H1 (cell line): Measurements from ENCODE around the gene LGALSL. TPM values are rescaled to one million over a fixed set of nuclear protein-coding genes. Genes with fewer than 3 reads are reported as not detected.
A peak's percentile ranks its signal among the peaks of the same experiment; 100 is the strongest.

ENCODE experiments used
- CTCF ChIA-PET: fragments of 300-600 bp; sonication (Branson Sonifier 250); formaldehyde crosslinking; loops from one replicate; lab custom pipeline; 2021; ENCODE audit not compliant: partially characterized antibody; lab: Charles Lee
- POLR2A ChIA-PET: fragments of 300-600 bp; sonication (Branson Sonifier 250); formaldehyde crosslinking; loops from one replicate; lab custom pipeline; 2021; ENCODE audit warnings: inconsistent platforms; ENCODE audit not compliant: partially characterized antibody; lab: Charles Lee
- DNase-seq, 2 experiments: peaks; one replicate each; pipeline versions ENCODE4 v3.0.0 to v3.0.0-alpha.2; 2010 to 2022; ENCODE audit warnings: low spot score in 2 of 2, low read depth in 1 of 2, mixed read lengths in 1 of 2
- FAIRE-seq: peaks from 2 replicates; lab custom pipeline; 2011; peaks lifted over from hg19 to GRCh38; lab: Jason Lieb, UNC
- H2AFZ ChIP-seq: 2 replicates; pipeline ENCODE4 v1.8.1; 2012; ENCODE audit warnings: low read length, inconsistent platforms
- H2AK5ac ChIP-seq: 2 replicates; pipeline ENCODE4 v1.6.1; 2013; ENCODE audit warnings: low read depth, low read length
- H2BK120ac ChIP-seq: replicated peaks from 2 replicates; pipeline ENCODE3; 2013; ENCODE audit warnings: low read depth, low read length, inconsistent platforms
- H2BK12ac ChIP-seq: 2 replicates; pipeline ENCODE4 v1.6.1; 2013; ENCODE audit warnings: low read depth, low read length
- H2BK15ac ChIP-seq: 2 replicates; pipeline ENCODE4 v1.6.1; 2013; ENCODE audit warnings: low read length
- H2BK20ac ChIP-seq: 2 replicates; pipeline ENCODE4 v1.6.1; 2013; ENCODE audit warnings: low read length
- H2BK5ac ChIP-seq: 2 replicates; pipeline ENCODE4 v1.6.1; 2013; ENCODE audit warnings: low read depth, low read length
- H3K14ac ChIP-seq: 2 replicates; pipeline ENCODE4 v1.6.1; 2013; ENCODE audit warnings: inconsistent platforms; ENCODE audit not compliant: insufficient read length
- H3K18ac ChIP-seq: 2 replicates; pipeline ENCODE4 v1.6.1; 2013; ENCODE audit warnings: low read length; ENCODE audit errors: extremely low read depth
- H3K23ac ChIP-seq: 2 replicates; pipeline ENCODE4 v1.6.1; 2013; ENCODE audit warnings: inconsistent platforms; ENCODE audit not compliant: insufficient read length
- H3K23me2 ChIP-seq: 2 replicates; pipeline ENCODE4 v1.6.1; 2013; ENCODE audit warnings: low read depth, low read length
- H3K27ac ChIP-seq: 2 replicates; pipeline ENCODE4 v1.6.1; 2011; ENCODE audit warnings: low read depth, low read length, inconsistent platforms
- H3K27me3 ChIP-seq, 4 experiments: replicated peaks in 1 of 4; 1 replicate in 1 of 4; 2 replicates in 3 of 4; pipeline versions ENCODE4 v1.6.1 to v1.8.1; 2011 to 2013; ENCODE audit warnings: low read length in 3 of 4, mild to moderate bottlenecking in 3 of 4, inconsistent platforms in 2 of 4, mixed read lengths in 2 of 4, moderate library complexity in 1 of 4; ENCODE audit not compliant: control insufficient read depth in 3 of 4, insufficient read depth in 3 of 4; ENCODE audit errors: extremely low read depth in 1 of 4
- H3K36me3 ChIP-seq, 4 experiments: 2 replicates each; pipeline versions ENCODE4 v1.6.1 to v1.8.1; 2011 to 2013; ENCODE audit warnings: mild to moderate bottlenecking in 4 of 4, low read length in 3 of 4, moderate library complexity in 2 of 4, control low read depth in 1 of 4, inconsistent platforms in 1 of 4; ENCODE audit not compliant: insufficient read depth in 4 of 4, control insufficient read depth in 2 of 4
- H3K4ac ChIP-seq: replicated peaks from 2 replicates; pipeline ENCODE3; 2013; ENCODE audit warnings: low read length, low read depth, mixed read lengths, inconsistent platforms; ENCODE audit not compliant: insufficient read length
- H3K4me1 ChIP-seq, 4 experiments: replicated peaks in 1 of 4; 1 replicate in 1 of 4; 2 replicates in 3 of 4; pipeline versions ENCODE4 v1.6.1 to v1.8.1; 2011 to 2013; ENCODE audit warnings: low read length in 3 of 4, inconsistent platforms in 2 of 4, mixed read lengths in 1 of 4; ENCODE audit not compliant: insufficient read depth in 4 of 4, control insufficient read depth in 3 of 4
- H3K4me2 ChIP-seq, 2 experiments: 2 replicates each; pipeline versions ENCODE4 v1.6.1 to v1.8.1; 2011 to 2013; ENCODE audit warnings: low read depth in 2 of 2, low read length in 2 of 2, control low read depth in 1 of 2, inconsistent platforms in 1 of 2, mild to moderate bottlenecking in 1 of 2; ENCODE audit not compliant: insufficient read depth in 1 of 2
- H3K4me3 ChIP-seq, 4 experiments: fragments of 200-600, 300-600 bp in 1 of 4; sonication (generic), shearing (Covaris generic), sonication (Bioruptor Twin) in 1 of 4; 2 replicates each; pipeline versions ENCODE4 v1.5.1 to v1.8.1; 2011 to 2016; ENCODE audit warnings: low read length in 4 of 4, low read depth in 3 of 4, control low read depth in 2 of 4, inconsistent platforms in 2 of 4, mild to moderate bottlenecking in 2 of 4, mixed read lengths in 1 of 4, moderate library complexity in 1 of 4; ENCODE audit not compliant: insufficient read depth in 2 of 4; ENCODE audit errors: extremely low read depth in 1 of 4
- H3K56ac ChIP-seq: replicated peaks from 2 replicates; pipeline ENCODE3; 2013; ENCODE audit warnings: low read depth, mild to moderate bottlenecking, mixed read lengths, low read length, inconsistent platforms; ENCODE audit not compliant: insufficient read length
- H3K79me1 ChIP-seq: 2 replicates; pipeline ENCODE4 v1.6.1; 2013; ENCODE audit warnings: low read depth, low read length, control low read depth
- H3K79me2 ChIP-seq, 2 experiments: 2 replicates each; pipeline versions ENCODE4 v1.6.1 to v1.8.1; 2012 to 2013; ENCODE audit warnings: low read length in 2 of 2, mild to moderate bottlenecking in 2 of 2, inconsistent platforms in 1 of 2; ENCODE audit not compliant: insufficient read depth in 2 of 2, control insufficient read depth in 1 of 2
- H3K9ac ChIP-seq, 4 experiments: replicated peaks in 1 of 4; 1 replicate in 1 of 4; 2 replicates in 3 of 4; pipeline versions ENCODE4 v1.6.1 to v1.8.1; 2011 to 2013; ENCODE audit warnings: low read depth in 3 of 4, low read length in 3 of 4, control low read depth in 2 of 4, mild to moderate bottlenecking in 2 of 4, moderate library complexity in 2 of 4, inconsistent platforms in 1 of 4; ENCODE audit errors: extremely low read depth in 1 of 4
- H3K9me3 ChIP-seq, 2 experiments: 2 replicates each; pipeline versions ENCODE4 v1.6.1 to v1.8.1; 2012 to 2013; ENCODE audit warnings: mild to moderate bottlenecking in 2 of 2, moderate library complexity in 2 of 2, control low read depth in 1 of 2, inconsistent platforms in 1 of 2, low read depth in 1 of 2, low read length in 1 of 2, mixed read lengths in 1 of 2; ENCODE audit not compliant: insufficient read depth in 2 of 2
- H4K20me1 ChIP-seq, 2 experiments: replicated peaks in 1 of 2; 2 replicates each; pipeline versions ENCODE3 to v1.8.1; 2011 to 2013; ENCODE audit warnings: inconsistent platforms in 2 of 2, low read length in 2 of 2, mild to moderate bottlenecking in 1 of 2; ENCODE audit not compliant: insufficient read depth in 2 of 2, control insufficient read depth in 1 of 2
- H4K5ac ChIP-seq: 2 replicates; pipeline ENCODE4 v1.6.1; 2013; ENCODE audit warnings: low read length, low read depth, mixed read lengths, inconsistent platforms; ENCODE audit not compliant: insufficient read length
- H4K8ac ChIP-seq: 2 replicates; pipeline ENCODE4 v1.8.0; 2013; ENCODE audit warnings: mild to moderate bottlenecking, moderate library complexity, low read length, inconsistent platforms; ENCODE audit not compliant: insufficient read depth; ENCODE audit errors: extremely low read depth
- H4K91ac ChIP-seq: replicated peaks from 2 replicates; pipeline ENCODE3; 2013; ENCODE audit warnings: low read length, mixed read lengths, inconsistent platforms; ENCODE audit not compliant: insufficient read length
- CBX5 ChIP-seq: fragments of 300-800, 300-1000 bp; sonication (generic); IDR thresholded peaks from 2 replicates; pipeline ENCODE4 v1.7.1; 2016; ENCODE audit warnings: antibody characterized with exemption, low read length, low read depth
- CHD1 ChIP-seq: IDR thresholded peaks from 2 replicates; pipeline ENCODE4 v1.6.1; 2012; ENCODE audit warnings: low read depth, low read length, improper control_type of control experiment
- KDM5A ChIP-seq: fragments of 200-600 bp; IDR thresholded peaks from 2 replicates; pipeline ENCODE4 v1.7.1; 2012; ENCODE audit warnings: mild to moderate bottlenecking, low read length, inconsistent platforms, mixed read lengths
- MAX ChIP-seq: IDR thresholded peaks from 2 replicates; pipeline ENCODE4 v1.6.1; 2012; ENCODE audit warnings: inconsistent platforms
- TAF7 ChIP-seq: optimal IDR thresholded peaks from 2 replicates; pipeline ENCODE3; 2011; ENCODE audit warnings: low read depth, mild to moderate bottlenecking, inconsistent platforms, low read length, moderate library complexity, borderline replicate concordance
- USF2 ChIP-seq: IDR thresholded peaks from 2 replicates; pipeline ENCODE4 v1.6.1; 2011; ENCODE audit warnings: low read length, improper control_type of control experiment
- WGBS, 2 experiments: shearing (Covaris generic) in 1 of 2; methylation state at CpG; one replicate each; pipeline versions ENCODE4 v1.1.6 to v1.1.7; 2013 to 2015; ENCODE audit warnings: low lambda C conversion rate in 2 of 2, mixed read lengths in 2 of 2, inconsistent platforms in 1 of 2, low coverage in 1 of 2, missing lambda C conversion rate in 1 of 2; ENCODE audit not compliant: insufficient replicate concordance in 2 of 2, insufficient coverage in 1 of 2, insufficient read length in 1 of 2; ENCODE audit errors: extremely low coverage in 1 of 2, missing lambda C conversion rate in 1 of 2; 5-methylcytosine and 5-hydroxymethylcytosine counted together
- polyA plus RNA-seq, 7 experiments: library from polyadenylated mRNA; depleted of rRNA in 3 of 7; stranded (reverse) in 5 of 7; unstranded in 2 of 7; fragments of >200 nt in 5 of 7; fragments of 200-250 nt in 2 of 7; gene quantifications; 1 replicate in 5 of 7; 2 replicates in 1 of 7; 4 replicates in 1 of 7; pipeline versions ENCODE4 v1.2.1 to v1.2.3, GENCODE V29; 2011 to 2013; ENCODE audit warnings: missing spikeins in 2 of 7, mixed read lengths in 2 of 7
- total RNA-seq: library from RNA; stranded (reverse); fragmentation: NEBNext Ultra II Directional; extraction: Animal tissue kit (Norgen Biotek cat#: 25700); gene quantifications from 2 replicates; pipeline ENCODE4 v1.2.1, GENCODE V29; 2021

The LGALSL gene
- total and polyA plus RNA-seq, 2 of the 8 experiments (the other 6 are each of a cell fraction or from before 2014, with no cell fraction given) = 13.6 to 32.3 TPM

GRCh38 chr2:64479259-64480117 is 25.5 kb downstream of the LGALSL start:
- H3K23ac ChIP-seq = no peak overlapping the region

More at GRCh38 chr2:64479259-64480117, 25.5 kb downstream of the LGALSL start:
- Histone ChIP-seq H3K36me3 (no peaks in the 10 kb centered on the region), H3K27me3 (no peaks in the 10 kb centered on the region), H3K14ac (no peak overlapping the region), H3K79me1 (no peaks in the 10 kb centered on the region), H2BK20ac (no peak overlapping the region; the same call in 1 of the 2 replicates), H3K23me2 (no peaks in the 10 kb centered on the region), H3K4ac (no peak overlapping the region), H2BK15ac (peak overlapping the region; percentile 33; the same call in 1 of the 2 replicates), H2AK5ac (no peak overlapping the region), H2BK12ac (no peak overlapping the region), H3K4me3 (no peak overlapping the region), H3K4me2 (no peak overlapping the region), H4K5ac (no peak overlapping the region), H4K91ac (no peak overlapping the region), H3K4me1 (peaks cover 0 to 7% (median under 1%) of the 10 kb centered on the region in 4 experiments; a peak in 3 of 7 replicates), H2AFZ (0 out of 2 replicates have a peak overlapping the region, but pooled peaks have one; percentile 55), H3K9me3 (no peaks in the 10 kb centered on the region), H2BK5ac (no peak overlapping the region), H3K9ac (no peak overlapping the region), H3K27ac (no peak overlapping the region), H3K56ac (no peak overlapping the region), H3K79me2 (no peaks in the 10 kb centered on the region), H4K20me1 (no peaks in the 10 kb centered on the region), H3K18ac (no peak overlapping the region), H4K8ac (no peak overlapping the region), H2BK120ac (no peak overlapping the region)
- WGBS, 2 experiments = 92% methylated on average over 10 of the region's 10 CpGs; no CpG with 5 or more reads in 1 of the 2 experiments
- FAIRE-seq (no peak), DNase-seq (no peak)
- CTCF ChIA-PET = interaction anchor here (0.6 to 13.1 kb wide), 10 partner anchors 9 to 430 kb away, joined by 3 to 214 read pairs (median 4); no protein-coding TSS in a partner anchor
- POLR2A ChIA-PET = no interaction called here
- TF ChIP-seq CBX5 (no peak), CHD1 (no peak), USF2 (no peak), TAF7 (no peak), KDM5A (no peak), MAX (no peak)
